GM21576 (cell line): Measurements from ENCODE around the gene ACOT7.
"Not testable (repeated sequence)": the region's sequence is repeated elsewhere in the genome, so short reads cannot be mapped to it uniquely, and the experiment has no call there.

Source experiments
- ATAC-seq: cut with Tn5 transposase; IDR thresholded peaks from one replicate; pipeline ENCODE4 v1.9.1; 2021; ENCODE audit warnings: mild to moderate bottlenecking, moderate library complexity; ENCODE audit not compliant: unreplicated experiment

ACOT7 gene

DNA sequence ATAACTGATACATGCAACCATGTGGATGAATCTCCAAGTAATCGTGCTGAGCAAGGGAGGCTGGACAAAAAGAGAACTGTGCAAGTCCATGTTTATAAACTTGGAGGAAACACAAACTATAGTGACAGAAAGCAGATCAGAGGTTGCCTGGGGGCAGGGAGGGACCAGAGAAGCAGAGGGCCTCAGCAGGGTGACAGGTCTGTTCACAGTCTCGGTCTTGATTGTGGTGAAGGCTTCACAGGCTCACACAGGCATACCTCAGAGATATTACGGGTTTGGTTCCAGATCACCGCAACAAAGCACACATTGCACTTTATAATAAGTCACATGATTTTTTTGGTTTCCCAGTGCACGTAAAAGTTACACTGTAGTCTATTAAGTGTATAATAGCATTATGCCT is 28.5 kb downstream of the ACOT7 start:
- ATAC-seq = no peak

DNA sequence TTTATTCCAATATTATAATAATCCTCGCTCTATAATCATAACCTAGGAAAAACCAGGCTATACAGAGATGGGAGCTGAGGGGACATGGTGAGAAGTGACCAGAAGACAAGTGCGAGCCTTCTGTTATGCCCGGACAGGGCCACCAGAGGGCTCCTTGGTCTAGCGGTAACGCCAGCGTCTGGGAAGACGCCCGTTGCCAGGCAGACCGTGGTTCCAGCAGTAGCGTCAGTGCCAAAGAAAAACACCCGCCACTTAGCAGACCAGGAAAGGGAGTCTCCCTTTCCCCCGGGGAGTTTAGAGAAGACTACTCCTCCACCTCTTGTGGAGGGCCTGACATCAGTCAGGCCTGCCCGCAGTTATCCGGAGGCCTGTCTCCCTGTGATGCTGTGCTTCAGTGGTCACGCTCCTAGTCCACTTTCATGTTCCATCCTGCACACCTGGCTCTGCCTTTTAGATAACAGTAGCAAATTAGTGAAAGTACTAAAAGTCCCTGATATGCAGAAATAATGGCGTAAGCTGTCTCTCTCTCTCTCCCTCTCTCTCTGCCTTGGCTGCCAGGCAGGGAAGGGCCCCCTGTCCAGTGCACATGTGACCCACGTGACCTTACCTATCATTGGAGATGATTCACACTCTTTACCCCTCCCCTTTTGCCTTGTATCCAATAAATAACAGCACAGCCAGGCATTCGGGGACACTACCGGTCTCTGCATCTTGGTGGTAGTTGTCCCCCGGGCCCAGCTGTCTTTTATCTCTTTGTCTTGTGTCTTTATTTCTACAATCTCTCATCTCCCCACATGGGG is 30.3 kb downstream of the ACOT7 start:
- not testable (repeated sequence) for ATAC-seq

DNA sequence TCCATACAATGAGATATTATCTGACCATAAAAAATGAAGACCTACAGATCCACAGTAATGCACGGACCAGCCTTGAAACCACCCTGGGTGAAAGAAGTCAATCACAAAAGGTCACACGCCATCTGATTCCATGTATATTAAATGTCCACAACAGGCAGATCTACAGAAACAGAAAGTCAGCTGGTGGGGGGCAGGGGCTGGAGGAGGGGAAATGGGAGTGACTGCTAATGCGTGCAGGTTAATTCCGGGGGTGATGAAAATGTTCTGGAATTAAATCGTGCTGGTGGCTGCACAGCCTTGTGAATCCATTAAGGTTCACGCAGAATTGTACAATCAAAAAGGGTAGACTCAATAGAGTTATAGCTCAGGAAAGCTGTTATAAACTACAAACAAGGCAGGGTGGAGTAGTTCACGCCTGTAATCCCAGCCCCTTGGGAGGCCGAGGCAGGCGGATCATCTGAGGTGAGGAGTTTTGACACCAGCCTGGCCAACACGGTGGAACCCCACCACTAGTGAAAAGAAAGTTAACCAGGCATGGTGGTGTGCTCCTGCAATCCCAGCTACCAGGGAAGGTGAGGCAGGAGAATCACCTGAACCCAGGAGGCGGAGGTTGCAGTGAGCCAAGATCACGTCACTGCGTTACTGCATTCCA is 32.3 kb downstream of the ACOT7 start:
- no peak for ATAC-seq

DNA sequence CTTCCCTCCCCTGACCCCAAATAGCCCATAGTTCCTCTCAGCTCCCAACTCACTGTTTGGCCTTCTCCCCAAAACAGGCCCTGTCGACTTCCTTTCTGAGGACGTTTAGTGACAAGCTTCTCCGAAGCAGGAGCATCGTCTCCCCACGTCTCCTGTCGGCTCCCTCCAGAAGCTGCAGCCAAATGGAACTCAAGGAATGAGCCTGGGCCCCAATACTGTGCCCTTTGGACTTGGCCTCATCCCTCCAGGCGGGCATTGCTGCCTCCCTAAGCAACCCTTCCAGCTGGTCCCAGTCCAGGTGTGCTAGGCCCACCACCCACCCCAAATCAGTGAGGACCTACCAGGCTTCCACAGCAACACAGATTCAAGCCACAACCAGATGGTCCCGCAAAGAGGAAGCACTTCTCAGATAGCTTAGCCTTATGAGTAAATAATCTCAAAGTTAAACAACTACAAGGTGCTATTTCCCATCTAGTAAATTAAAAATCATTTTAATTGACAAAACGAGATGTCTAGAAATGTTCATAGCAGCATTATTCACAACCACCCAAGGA is 33.0 kb downstream of the ACOT7 start:
- no peak for ATAC-seq

DNA sequence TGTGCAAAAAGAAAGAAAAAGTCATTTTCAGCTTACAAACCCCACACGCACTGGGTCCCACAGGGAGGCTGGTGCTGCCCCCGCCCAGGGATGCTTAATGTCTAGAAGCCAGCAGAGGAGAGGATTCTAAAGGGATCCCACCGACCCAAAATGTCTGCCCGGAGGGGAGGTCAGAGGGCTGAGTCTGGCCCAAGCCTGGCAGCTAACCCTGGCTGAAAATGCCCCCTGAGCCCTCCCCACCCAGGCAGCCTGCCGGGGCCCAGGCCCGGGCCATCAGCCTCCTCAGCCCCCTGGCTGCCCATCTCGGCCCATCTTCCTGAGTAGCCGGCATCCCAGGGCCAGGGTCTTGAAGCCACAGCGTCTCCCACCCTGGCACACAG is 33.5 kb downstream of the ACOT7 start:
- ATAC-seq = peak; percentile 15

DNA sequence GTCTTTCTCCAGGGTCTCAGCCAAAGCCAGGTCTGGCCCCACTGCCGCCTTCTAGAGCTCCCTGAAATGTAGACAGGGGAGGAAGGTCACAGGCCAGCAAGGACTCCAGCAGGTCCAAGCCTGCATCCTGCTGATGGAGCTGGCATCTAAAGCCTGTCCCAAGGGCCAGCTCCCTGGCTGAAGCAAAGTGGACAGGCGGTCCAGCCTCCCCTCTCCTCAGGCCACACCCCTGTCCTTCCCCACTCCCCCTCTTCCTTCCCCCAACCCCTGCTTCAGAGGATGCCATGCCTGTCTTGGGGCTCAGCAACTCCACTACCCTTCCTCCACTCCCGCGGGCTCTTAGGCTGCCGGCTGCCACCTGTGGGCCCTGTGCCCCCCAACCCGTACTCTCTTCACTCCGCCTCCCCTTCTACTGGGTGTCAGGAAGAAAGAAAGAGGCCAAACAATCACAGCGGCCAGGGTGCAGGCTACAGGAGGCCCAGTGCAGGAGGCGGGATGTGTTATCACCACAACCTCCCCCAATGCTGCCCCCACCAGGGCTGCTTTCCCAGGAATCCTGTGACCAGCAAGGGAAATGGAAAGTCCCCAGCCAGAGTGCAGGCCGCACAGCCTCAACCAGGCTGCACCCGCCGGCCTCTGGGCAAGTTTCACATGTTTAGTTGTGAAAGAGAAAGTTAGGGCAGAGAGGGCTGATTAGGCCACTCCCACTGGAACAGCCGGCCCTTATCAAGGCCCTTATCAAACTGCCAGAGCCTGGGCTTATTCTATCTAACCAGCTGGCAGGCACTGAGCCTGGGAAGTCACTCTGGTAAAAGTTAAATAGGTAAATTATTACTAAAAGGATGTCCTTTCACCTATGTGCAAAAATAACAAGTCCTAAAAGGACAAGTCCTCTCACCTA is 34.1 kb downstream of the ACOT7 start:
- ATAC-seq = peak; percentile 80

DNA sequence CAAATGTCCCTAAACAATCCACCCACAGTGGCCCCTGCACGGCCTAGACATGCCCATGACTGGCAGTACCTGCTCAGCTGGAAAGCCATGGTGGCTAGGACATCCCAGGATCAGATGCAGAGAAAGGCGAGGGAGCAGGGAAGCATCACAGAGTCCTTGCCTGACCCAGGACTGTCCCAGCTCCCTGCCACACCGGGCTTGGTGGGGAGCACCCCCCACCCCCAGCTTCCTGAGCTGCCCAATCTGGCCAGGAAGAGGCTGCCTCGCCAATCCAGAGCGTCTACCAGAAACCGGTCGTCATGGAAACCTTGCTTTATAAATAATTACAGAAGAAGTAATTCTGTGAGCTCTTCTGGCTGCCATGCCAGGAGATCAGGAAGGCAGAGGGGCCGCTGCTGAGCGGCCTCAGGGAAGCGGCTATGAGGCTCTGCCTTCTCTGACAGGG is 34.8 kb downstream of the ACOT7 start:
- no peak for ATAC-seq

DNA sequence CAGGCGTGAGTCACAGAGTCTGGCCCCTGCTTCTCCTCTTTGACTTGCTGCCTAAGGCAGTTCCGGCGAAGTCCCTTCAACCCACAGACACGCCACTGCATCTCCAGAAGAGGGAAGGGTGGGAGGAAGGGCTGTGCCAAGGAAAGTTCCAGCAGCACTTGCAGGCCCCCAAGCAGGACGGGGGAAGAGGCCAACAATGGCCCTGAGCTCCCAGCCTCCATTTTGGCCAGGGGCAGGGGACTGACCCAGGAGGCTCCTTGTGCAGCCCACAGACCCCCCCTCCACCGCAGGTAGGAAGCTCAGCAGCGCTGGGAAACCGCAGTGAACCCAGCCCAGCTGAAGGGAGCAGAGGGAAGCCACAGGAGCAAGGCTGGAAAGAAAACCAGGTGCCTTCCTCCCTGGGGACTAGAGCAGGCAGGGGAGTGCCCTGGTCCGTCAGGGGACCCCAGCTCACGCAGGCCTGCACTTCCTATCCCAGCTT is 35.4 kb downstream of the ACOT7 start:
- ATAC-seq = no peak

DNA sequence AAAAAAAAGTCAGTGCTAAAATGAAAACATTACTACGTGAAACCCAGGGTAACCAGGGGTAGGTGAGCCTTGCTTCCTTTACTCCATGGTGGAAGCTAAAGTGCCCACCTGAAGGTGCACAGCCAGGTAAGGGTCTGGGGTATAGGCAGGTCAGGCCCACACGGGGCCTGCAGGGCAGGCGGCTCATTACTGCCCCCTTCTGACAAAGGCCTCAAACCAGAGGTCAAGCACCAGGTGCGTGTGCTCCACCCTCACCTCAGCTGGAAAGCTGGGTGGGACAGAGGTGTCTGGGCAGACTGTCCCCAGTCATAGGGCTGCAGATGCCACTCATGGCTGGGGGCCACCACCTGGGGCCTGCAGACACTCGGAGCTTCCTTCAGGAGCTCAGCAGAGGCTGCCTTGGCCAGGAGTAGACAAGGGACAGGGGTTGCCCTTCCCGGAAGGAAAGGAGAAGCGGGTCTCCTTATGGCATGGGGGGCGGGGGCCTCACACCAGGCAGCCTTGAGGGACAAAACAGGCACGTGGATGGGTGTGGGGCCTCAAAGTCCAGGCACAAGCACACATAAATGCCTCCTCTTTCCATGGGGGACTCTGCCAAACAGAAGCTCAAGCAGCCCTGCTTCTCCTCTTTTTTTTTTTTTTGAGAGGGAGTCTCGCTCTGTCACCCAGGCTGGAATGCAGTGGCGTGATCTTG is 36.2 kb downstream of the ACOT7 start:
- ATAC-seq = no peak

DNA sequence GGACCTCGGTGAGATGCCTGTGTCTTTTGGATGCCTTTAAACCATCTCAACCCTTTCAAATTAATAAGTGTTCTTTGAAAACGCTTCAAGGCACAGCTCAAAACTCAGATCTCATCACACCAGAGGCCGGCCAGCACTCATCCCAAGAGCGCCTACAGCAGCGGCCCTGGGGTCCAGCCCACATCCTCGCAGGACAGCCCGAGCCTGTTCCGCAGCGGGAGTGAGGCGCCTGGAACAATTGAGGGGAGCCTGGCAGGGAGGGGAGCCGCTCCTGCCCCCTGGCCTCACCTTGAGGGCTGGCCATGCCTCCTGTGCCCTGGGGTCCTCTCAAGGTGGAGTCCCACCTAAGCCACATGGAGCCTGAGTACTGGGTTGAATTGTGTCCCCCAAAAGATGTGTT is 37.9 kb downstream of the ACOT7 start:
- no peak for ATAC-seq

DNA sequence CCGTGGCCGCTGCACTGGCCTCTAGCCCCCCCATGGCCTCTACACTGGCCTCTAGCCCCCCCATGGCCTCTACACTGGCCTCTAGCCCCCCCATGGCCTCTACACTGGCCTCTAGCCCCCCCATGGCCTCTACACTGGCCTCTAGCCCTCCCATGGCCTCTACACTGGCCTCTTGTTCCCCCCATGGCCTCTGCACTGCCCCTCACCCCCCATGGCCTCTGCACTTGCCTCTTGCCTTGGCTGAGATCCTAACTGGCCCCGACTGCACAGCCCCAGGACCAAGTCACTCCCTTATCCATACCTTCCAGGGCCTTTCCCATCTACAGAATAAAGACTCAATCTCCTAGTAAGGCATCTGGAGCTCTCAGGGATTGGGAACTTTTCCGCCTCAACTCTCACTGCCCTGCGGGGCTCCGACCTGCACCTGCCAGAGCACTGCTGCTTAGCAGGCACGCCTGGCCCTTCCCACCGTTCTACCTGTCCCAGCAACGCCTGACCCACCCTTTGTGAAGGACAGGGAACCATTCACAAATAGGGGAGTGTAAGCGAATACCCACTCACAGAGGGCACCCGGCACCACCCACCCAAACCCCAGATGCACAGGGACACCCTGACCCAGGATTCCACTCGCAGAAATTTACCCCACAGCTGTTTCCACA is 38.8 kb downstream of the ACOT7 start:
- no peak for ATAC-seq

DNA sequence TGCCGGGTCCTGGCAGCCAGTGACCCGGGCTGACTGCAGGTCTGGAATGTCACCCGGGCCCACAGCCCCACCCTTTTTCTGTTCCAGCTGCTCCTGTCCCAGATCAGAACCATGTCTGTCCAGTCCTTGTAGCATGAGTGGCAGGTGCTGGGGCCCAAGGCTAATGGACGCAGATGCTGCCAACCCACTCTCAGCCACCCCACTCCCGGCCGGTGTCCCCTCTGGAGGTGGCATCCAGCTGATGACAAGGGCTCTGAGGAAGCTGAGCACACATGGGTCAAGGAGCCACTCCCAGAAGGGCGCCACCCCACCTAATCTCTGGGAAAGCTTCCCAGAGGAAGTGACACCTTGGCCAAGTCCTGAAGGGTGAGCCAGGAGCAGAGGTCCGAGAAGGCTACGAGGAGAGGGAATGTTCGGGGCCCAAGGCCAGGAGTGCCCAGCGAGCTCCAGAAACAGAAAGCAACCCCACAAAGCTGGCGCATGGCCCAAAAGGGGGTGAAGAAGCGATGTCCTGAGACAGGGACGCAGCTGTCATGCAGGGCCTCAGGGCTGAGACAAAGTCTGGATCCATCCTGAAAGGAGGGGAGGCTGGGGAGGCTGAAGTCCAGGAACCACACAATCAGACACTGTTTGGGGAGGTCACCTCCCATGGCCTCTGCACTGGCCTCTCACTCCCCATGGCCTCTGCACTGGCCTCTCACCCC is 39.5 kb downstream of the ACOT7 start:
- ATAC-seq = no peak

DNA sequence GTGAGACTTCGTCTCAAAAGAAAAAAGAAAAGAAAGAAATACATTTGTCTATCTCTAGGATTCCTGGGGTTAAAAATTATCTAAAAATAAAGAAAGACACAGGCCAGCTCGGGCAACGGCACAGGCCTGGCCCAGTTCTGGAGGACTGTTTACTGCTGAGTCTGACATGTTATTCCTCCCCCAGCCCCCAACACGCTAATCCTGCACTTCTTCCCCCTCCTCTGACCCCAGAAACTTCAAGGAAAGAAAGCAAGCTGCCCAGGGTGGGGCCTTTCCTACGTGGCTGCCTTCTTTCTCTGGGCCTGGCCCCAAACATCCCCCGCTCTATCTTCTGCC is 40.0 kb downstream of the ACOT7 start:
- no peak for ATAC-seq

DNA sequence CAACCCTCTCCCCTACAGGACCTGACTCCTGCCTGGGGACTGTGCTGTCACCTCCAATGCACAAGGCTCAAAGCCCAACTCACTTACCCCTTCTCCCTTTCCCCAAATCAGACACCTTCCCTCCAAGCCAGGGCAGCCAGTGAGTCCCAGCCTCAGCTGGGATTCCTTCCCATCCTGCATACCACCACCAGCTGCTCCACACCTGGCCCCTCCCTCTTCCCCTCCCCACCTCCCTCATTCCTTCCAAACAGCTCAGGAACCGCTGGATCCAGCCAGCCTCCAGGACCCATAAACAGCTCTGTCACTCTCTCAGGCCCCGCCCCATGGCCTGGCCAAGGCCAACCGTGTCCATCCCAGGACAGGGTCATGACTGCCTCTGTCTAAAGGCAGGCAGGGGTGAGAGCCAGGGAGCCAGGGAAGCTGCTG is 41.4 kb downstream of the ACOT7 start:
- ATAC-seq = no peak

DNA sequence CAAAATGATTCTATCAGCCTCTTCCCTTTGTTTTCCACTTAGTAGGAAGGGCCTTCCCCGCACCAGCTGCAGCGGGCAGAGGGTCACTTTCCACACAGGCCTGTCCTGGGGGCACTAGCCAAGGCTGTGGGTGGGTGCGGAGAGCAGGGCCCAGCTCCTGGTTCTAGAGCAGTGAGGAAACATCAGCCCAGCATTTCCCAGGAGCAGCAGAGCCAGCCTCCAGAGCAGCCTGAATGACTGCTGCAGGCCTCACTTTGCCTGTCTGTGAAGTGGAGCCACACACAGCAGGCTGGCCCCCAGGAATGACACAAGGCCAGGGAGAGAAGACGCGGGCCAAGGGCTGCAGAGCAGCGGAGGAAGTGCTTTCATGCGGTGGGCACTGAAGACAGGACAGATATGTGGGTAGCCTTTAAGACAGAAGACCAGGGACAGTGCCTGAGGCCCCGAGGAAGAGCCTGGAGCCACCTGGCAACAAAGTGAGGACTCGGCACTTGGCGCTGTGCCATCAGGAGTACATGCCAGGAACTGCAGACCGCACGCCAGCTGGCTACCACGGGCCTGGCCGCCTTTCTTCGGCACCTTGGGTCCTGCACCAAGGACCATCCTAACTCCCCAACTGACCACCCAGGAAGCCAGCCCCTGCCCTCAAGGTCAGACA is 42.0 kb downstream of the ACOT7 start:
- no peak for ATAC-seq

DNA sequence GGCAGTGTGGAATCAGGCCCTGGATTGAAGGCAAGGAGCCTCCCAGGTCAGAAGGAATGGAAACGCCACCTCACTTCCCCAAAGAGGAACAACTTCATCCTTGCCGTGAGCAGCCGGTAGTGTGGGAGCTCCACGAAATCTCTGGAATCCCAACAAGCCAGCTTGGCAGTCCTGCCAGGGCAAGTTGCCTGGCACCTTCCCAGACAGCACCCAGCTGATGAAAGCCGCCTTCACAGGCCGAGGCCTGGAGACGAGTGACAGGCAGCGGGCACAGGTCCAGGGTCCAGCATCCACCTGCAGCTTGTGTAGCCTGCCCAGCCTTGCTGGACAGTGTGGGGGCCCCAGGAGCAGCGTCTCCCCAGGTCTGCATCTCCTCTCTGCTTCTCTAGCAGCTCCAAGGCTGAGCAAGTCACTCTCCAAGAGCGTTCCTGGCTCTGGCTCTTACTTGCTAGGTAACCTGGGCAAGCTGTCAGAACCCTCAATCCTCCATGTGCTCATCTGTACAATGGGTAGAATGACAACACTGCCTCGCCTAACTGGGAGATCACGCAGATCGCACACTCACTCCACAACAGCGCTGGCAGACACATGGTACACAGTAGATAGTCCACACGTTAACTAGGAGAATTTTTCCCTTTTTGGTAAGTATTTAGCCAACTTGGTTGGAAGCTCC is 43.0 kb downstream of the ACOT7 start:
- ATAC-seq = no peak

DNA sequence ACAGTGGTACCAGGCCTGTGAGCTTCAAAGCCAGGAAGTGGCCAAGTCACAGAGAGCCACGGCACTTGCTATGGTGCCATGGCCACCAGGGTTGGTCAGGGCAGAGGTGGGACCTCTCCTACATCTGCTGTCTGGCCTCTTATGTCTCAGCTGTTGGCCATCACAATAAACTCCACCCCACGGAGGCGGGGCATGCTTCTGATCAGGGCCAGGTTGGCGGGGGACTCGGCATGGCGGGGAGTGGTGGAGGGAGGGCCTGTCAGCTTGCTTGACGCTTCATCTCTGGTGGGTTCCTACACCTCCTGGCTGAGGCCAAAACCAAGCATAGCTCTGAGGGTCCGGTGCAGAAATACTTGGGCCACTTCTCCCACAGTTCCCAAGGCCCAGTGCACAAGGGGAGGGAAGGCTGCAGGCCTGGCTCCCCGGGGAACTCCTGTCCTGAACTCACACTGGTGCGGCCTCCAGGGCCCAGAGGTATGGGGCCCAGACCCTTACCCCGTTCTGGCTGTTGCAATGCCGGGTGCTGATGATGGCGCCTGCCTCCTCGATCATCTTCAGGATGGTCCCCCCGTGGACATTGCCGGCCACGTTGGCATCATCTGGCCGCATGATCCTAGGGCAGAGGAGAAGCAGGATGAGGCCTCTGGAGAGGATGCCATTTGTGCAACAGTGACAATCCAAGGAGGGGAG is 44.2 kb downstream of the ACOT7 start:
- no peak for ATAC-seq
